ENCODE data around the gene CHRNA1.

CHRNA1 gene

GRCh38 chr2:174703430-174703829 lies 60.8 kb downstream of the CHRNA1 start:
- Histone ChIP-seq H3K27me3 (ENCODE audit: control insufficient read depth, low read length) (peaks cover 10% of the 10 kb centered on the region), H3K4me3 (ENCODE audit: low read length) (no peak overlapping the region), H3K36me3 (ENCODE audit: control insufficient read depth, low read length) (no peaks in the 10 kb centered on the region), H4K20me1 (ENCODE audit: control insufficient read depth, insufficient read depth, low read depth, low read length) (no peaks in the 10 kb centered on the region), H3K79me2 (ENCODE audit: control insufficient read depth, low read length) (no peaks in the 10 kb centered on the region), H3K9me3 (ENCODE audit: control insufficient read depth, insufficient read depth, low read length) (no peaks in the 10 kb centered on the region), H3K27ac (ENCODE audit: low read depth, low read length) (no peak overlapping the region), H3F3A (ENCODE audit: control insufficient read depth, insufficient read depth) (no peaks in the 10 kb centered on the region), H3K4me2 (ENCODE audit: low read length) (no peak overlapping the region), H3K9me2 (replicated peaks; ENCODE audit: control insufficient read depth, low read length) (no peaks in the 10 kb centered on the region), H3K4me1 (ENCODE audit: control insufficient read depth, low read length) (no peaks in the 10 kb centered on the region)
- TF ChIP-seq CTCF (IDR thresholded peaks at IDR 0.05; ENCODE audit: low read depth, low read length, poor library complexity, severe bottlenecking): no peak
- TF ChIP-seq EZH2phosphoT487 (IDR thresholded peaks at IDR 0.05; ENCODE audit: borderline replicate concordance, low read length): no peak

- Histone ChIP-seq H3K27ac (ENCODE audit: low read depth, low read length) (no peak overlapping the region), H3K79me2 (ENCODE audit: control insufficient read depth, low read length) (no peaks in the 10 kb centered on the region), H3K4me1 (ENCODE audit: control insufficient read depth, low read length) (no peaks in the 10 kb centered on the region), H3K4me3 (ENCODE audit: low read length) (no peak overlapping the region), H3K9me2 (replicated peaks; ENCODE audit: control insufficient read depth, low read length) (no peaks in the 10 kb centered on the region), H4K20me1 (ENCODE audit: control insufficient read depth, insufficient read depth, low read depth, low read length) (no peaks in the 10 kb centered on the region), H3K36me3 (ENCODE audit: control insufficient read depth, low read length) (no peaks in the 10 kb centered on the region), H3F3A (ENCODE audit: control insufficient read depth, insufficient read depth) (no peaks in the 10 kb centered on the region), H3K9me3 (ENCODE audit: control insufficient read depth, insufficient read depth, low read length) (no peaks in the 10 kb centered on the region), H3K27me3 (ENCODE audit: control insufficient read depth, low read length) (peaks cover 10% of the 10 kb centered on the region), H3K4me2 (ENCODE audit: low read length) (no peak overlapping the region)
- no peak for TF ChIP-seq EZH2phosphoT487 (IDR thresholded peaks at IDR 0.05; ENCODE audit: borderline replicate concordance, low read length)
- no peak for TF ChIP-seq CTCF (IDR thresholded peaks at IDR 0.05; ENCODE audit: low read depth, low read length, poor library complexity, severe bottlenecking)
These were observed 61.7 kb downstream of the CHRNA1 start for GRCh38 chr2:174702541-174702940.

GRCh38 chr2:174699993-174700766 lies 64.1 kb downstream of the CHRNA1 start:
- no peak overlapping the region for H3K27ac ChIP-seq (ENCODE audit: low read depth, low read length)
- no peaks in the 10 kb centered on the region for H3K9me2 ChIP-seq (replicated peaks; ENCODE audit: control insufficient read depth, low read length)
- H3F3A ChIP-seq (ENCODE audit: control insufficient read depth, insufficient read depth): no peaks in the 10 kb centered on the region
- no peak overlapping the region for H3K4me2 ChIP-seq (ENCODE audit: low read length)
- TF ChIP-seq EZH2phosphoT487 (IDR thresholded peaks at IDR 0.05; ENCODE audit: borderline replicate concordance, low read length): no peak
- peak; percentile 71 for TF ChIP-seq CTCF (IDR thresholded peaks at IDR 0.05; ENCODE audit: low read depth, low read length, poor library complexity, severe bottlenecking)
- no peaks in the 10 kb centered on the region for H3K4me1 ChIP-seq (ENCODE audit: control insufficient read depth, low read length)
- H3K4me3 ChIP-seq (ENCODE audit: low read length): no peak overlapping the region
- H3K79me2 ChIP-seq (ENCODE audit: control insufficient read depth, low read length): no peaks in the 10 kb centered on the region
- peaks cover 16% of the 10 kb centered on the region for H3K27me3 ChIP-seq (ENCODE audit: control insufficient read depth, low read length)
- no peaks in the 10 kb centered on the region for H3K36me3 ChIP-seq (ENCODE audit: control insufficient read depth, low read length)
- no peaks in the 10 kb centered on the region for H4K20me1 ChIP-seq (ENCODE audit: control insufficient read depth, insufficient read depth, low read depth, low read length)
- H3K9me3 ChIP-seq (ENCODE audit: control insufficient read depth, insufficient read depth, low read length): no peaks in the 10 kb centered on the region

All from DOHH2 (cell line).